Activated effector memory CD4-positive, alpha-beta T cell treated with anti-CD3 and anti-CD28 coated beads, Interleukin-2, amount 50 U/mL, for 16 hours (primary cell): Measurements from ENCODE around the gene CCDC141.

Experiments used
- DNase-seq: peaks from one replicate; pipeline ENCODE4 v3.0.0-alpha.2; 2020

The CCDC141 gene

GRCh38 chr2:178824181-178824580 is 225.8 kb downstream of the CCDC141 start:
- DNase-seq: no peak

GRCh38 chr2:178819992-178820391 is 229.9 kb downstream of the CCDC141 start:
- no peak for DNase-seq

- DNase-seq: no peak
These were observed 230.6 kb downstream of the CCDC141 start for GRCh38 chr2:178819147-178819875.

- DNase-seq: no peak
These were observed 238.0 kb downstream of the CCDC141 start for GRCh38 chr2:178811901-178812300.

GRCh38 chr2:178811045-178811444 is 238.9 kb downstream of the CCDC141 start:
- DNase-seq: no peak

GRCh38 chr2:178810422-178810821 is 239.5 kb downstream of the CCDC141 start:
- no peak for DNase-seq

GRCh38 chr2:178807227-178808008 is 242.5 kb downstream of the CCDC141 start, which contains the start of gene TTN:
TSS of gene TTN (minus strand) at chr2:178807423. CDS start at chr2:178804642, 2,781 bp downstream.
- no peak for DNase-seq

- no peak for DNase-seq
These were observed 243.4 kb downstream of the CCDC141 start for GRCh38 chr2:178806543-178806942.

- DNase-seq: no peak
These were observed 244.5 kb downstream of the CCDC141 start for GRCh38 chr2:178805457-178805856.

- DNase-seq: no peak
These were observed 245.1 kb downstream of the CCDC141 start for GRCh38 chr2:178804791-178805190.

GRCh38 chr2:178800510-178800909 is 249.4 kb downstream of the CCDC141 start:
- no peak for DNase-seq

GRCh38 chr2:178799305-178799704 is 250.6 kb downstream of the CCDC141 start:
- no peak for DNase-seq

- DNase-seq: no peak
These were observed 253.8 kb downstream of the CCDC141 start for GRCh38 chr2:178796079-178796677.

- DNase-seq: no peak
These were observed 262.0 kb downstream of the CCDC141 start for GRCh38 chr2:178787934-178788333.

GRCh38 chr2:178787155-178787554 is 262.8 kb downstream of the CCDC141 start:
- no peak for DNase-seq

- DNase-seq: no peak
These were observed 266.0 kb downstream of the CCDC141 start for GRCh38 chr2:178783889-178784288.

GRCh38 chr2:178782236-178782635 is 267.7 kb downstream of the CCDC141 start:
- no peak for DNase-seq
